Stromal cell of bone marrow (primary cell): ENCODE results near the gene MTFP1.
"Not testable (repeated sequence)": the region's sequence is repeated elsewhere in the genome, so short reads cannot be mapped to it uniquely, and the experiment has no call there.

Experiments
- DNase-seq: peaks from one replicate; pipeline ENCODE4 v3.0.0-alpha.2; 2012; ENCODE audit warnings: low read depth

The MTFP1 gene

GRCh38 chr22:30425616-30426387 lies at the start of gene MTFP1:
Gene MTFP1, plus strand, starts transcription at chr22:30425768. Its CDS starts 112 bp downstream, at chr22:30425880.
- no peak for DNase-seq

- no peak for DNase-seq
Measured at GRCh38 chr22:30380011-30380410, 45.6 kb upstream of the MTFP1 start.

- no peak for DNase-seq
Measured at GRCh38 chr22:30381264-30381663, 44.3 kb upstream of the MTFP1 start.

GRCh38 chr22:30382340-30382739 lies 43.2 kb upstream of the MTFP1 start:
- DNase-seq = no peak

- DNase-seq = no peak
Measured at GRCh38 chr22:30383061-30383460, 42.5 kb upstream of the MTFP1 start.

- DNase-seq = no peak
Measured at GRCh38 chr22:30385942-30386341, 39.6 kb upstream of the MTFP1 start.

GRCh38 chr22:30386608-30386959 lies 39.0 kb upstream of the MTFP1 start:
- no peak for DNase-seq

- DNase-seq = peak; percentile 54
Measured at GRCh38 chr22:30386960-30387827, 38.4 kb upstream of the MTFP1 start, which contains the start of gene RNF215. Gene RNF215, minus strand, starts transcription at chr22:30387411. Its CDS starts 98 bp downstream, at chr22:30387313.

GRCh38 chr22:30390974-30391691 lies 34.4 kb upstream of the MTFP1 start:
- no peak for DNase-seq

GRCh38 chr22:30392661-30393321 lies 32.8 kb upstream of the MTFP1 start:
- no peak for DNase-seq

GRCh38 chr22:30393322-30393680 lies 32.3 kb upstream of the MTFP1 start:
- DNase-seq = no peak

GRCh38 chr22:30393885-30394284 lies 31.7 kb upstream of the MTFP1 start:
- DNase-seq = no peak

- DNase-seq = peak; percentile 21
Measured at GRCh38 chr22:30396871-30397655, 28.5 kb upstream of the MTFP1 start, which contains the start of gene SEC14L2. Gene SEC14L2, plus strand, starts transcription at chr22:30397018. Its CDS starts 99 bp downstream, at chr22:30397117.

GRCh38 chr22:30397656-30398635 lies 27.6 kb upstream of the MTFP1 start:
- DNase-seq = no peak

GRCh38 chr22:30398685-30399680 lies 26.6 kb upstream of the MTFP1 start:
- DNase-seq = no peak

GRCh38 chr22:30399718-30400117 lies 25.9 kb upstream of the MTFP1 start:
- no peak for DNase-seq

- DNase-seq = no peak
Measured at GRCh38 chr22:30400159-30400558, 25.4 kb upstream of the MTFP1 start.

- DNase-seq = not testable (repeated sequence)
Measured at GRCh38 chr22:30401024-30401423, 24.5 kb upstream of the MTFP1 start.
